Testis (tissue), 3 donors: ENCODE data around the gene LARGE1. TPM values are rescaled to one million over a fixed set of nuclear protein-coding genes. Genes with fewer than 3 reads are reported as not detected.

Experiments used
- DNase-seq: peaks from one replicate; pipeline ENCODE4 v3.0.0-alpha.2; 2019
- H3K27ac ChIP-seq, 2 donors: fragments of 200-600 bp; sonication (generic); one replicate each; pipeline ENCODE4 v1.5.1; 2019
- H3K27me3 ChIP-seq: fragments of 200-600 bp; sonication (generic); one replicate; pipeline ENCODE4 v1.5.1; 2019
- H3K36me3 ChIP-seq: fragments of 200-600 bp; sonication (generic); one replicate; pipeline ENCODE4 v1.5.1; 2017; ENCODE audit warnings: low read depth; ENCODE audit errors: missing control alignments
- H3K4me1 ChIP-seq: fragments of 200-600 bp; sonication (generic); one replicate; pipeline ENCODE4 v1.5.1; 2019
- H3K4me3 ChIP-seq, 2 donors: fragments of 200-600 bp; sonication (generic); one replicate each; pipeline ENCODE4 v1.5.1; 2017 to 2019
- H3K9me3 ChIP-seq: fragments of 200-600 bp; sonication (generic); one replicate; pipeline ENCODE4 v1.5.1; 2017
- POLR2A ChIP-seq: fragments of 450-650 bp; IDR thresholded peaks from one replicate; pipeline ENCODE4 v1.6.1; 2017; ENCODE audit warnings: antibody characterized with exemption, mild to moderate bottlenecking, moderate library complexity
- WGBS, 2 donors: methylation state at CpG; one replicate each; pipeline ENCODE4 v1.1.5; 2018; 5-methylcytosine and 5-hydroxymethylcytosine counted together
- intact Hi-C: fragments of 100-400 bp; cut with DNase I; formaldehyde crosslinking; loops from one replicate; pipeline ENCODE4 v1.15.1; 2023; ENCODE audit warnings: low total_unique reads
- polyA plus RNA-seq: library from polyadenylated mRNA; stranded (reverse); fragments of 350-450 nt; fragmentation: Illumina TruSeq; extraction: RNeasy Lipid Tissue Mini Kit (QIAGEN cat#74804); gene quantifications from one replicate; pipeline ENCODE4 v1.2.3, GENCODE V29; 2014; ENCODE audit warnings: low read depth, low replicate concordance; ENCODE audit not compliant: insufficient read depth
- total RNA-seq, 2 donors: library from RNA; depleted of rRNA; stranded (reverse); fragments of >200 nt; gene quantifications; one replicate each; pipeline ENCODE4 v1.2.3, GENCODE V29; 2016
- TF ChIP-seq, protein P1 (sequence below), 3 experiments: fragments of 450-650 bp in 2 of 3; fragments of 200-600 bp in 1 of 3; sonication (generic) in 1 of 3; IDR thresholded peaks; one replicate each; pipeline ENCODE4 v1.5.1; 2016 to 2019; ENCODE audit warnings: antibody characterized with exemption in 3 of 3, mild to moderate bottlenecking in 2 of 3, moderate library complexity in 1 of 3

LARGE1 gene
- total and polyA plus RNA-seq, 3 donors from 2014 or later, result 19.5 to 27.3 (median 21.8) TPM

DNA sequence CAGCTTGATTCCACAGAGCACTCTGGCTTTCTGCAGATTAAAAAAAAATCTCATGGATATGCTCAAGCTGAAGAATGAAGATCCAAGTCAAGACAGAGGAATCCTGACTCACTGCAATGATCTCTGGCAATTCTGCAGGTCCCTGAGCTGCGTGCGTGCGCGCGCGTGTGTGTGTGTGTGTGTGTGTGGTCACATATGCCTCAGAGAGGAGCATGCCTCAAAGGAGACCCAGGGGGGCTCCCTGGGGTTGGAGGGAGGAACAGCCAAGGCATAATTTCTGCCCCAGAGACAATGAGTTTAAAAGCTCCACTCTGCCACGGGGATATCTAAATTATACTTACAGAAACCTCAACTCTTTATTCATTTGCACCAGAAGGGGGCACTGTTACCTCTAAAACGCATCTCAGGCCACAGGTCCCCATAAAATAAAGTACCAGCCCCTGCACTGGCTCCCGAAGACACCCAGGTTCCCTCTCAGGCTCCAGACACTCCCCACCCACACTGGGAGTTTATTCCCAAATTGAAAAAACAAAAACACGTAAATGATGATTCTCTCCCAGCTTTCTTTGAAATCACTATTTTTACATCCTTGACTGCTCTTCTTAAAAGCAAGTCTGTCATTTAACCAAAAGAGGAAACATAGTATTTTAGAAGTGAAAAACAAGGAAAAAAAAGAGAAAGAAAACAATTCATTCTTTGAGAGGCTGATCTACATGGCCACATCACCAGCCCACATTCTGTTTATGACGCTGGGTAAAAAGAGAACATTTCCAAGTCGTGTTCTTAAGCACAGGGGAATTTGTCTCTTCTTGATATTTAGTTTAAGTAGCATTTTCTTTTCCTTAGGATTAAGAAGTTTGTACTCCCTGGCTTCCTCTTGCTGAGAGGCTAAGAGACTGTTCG, 401.0 kb downstream of the LARGE1 start:
- WGBS, 2 donors, result 51 to 55% methylated on average over 13 of the region's 13 CpGs
- TF ChIP-seq, protein P1, sequence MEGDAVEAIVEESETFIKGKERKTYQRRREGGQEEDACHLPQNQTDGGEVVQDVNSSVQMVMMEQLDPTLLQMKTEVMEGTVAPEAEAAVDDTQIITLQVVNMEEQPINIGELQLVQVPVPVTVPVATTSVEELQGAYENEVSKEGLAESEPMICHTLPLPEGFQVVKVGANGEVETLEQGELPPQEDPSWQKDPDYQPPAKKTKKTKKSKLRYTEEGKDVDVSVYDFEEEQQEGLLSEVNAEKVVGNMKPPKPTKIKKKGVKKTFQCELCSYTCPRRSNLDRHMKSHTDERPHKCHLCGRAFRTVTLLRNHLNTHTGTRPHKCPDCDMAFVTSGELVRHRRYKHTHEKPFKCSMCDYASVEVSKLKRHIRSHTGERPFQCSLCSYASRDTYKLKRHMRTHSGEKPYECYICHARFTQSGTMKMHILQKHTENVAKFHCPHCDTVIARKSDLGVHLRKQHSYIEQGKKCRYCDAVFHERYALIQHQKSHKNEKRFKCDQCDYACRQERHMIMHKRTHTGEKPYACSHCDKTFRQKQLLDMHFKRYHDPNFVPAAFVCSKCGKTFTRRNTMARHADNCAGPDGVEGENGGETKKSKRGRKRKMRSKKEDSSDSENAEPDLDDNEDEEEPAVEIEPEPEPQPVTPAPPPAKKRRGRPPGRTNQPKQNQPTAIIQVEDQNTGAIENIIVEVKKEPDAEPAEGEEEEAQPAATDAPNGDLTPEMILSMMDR (IDR thresholded peaks at IDR 0.05), result peak; percentile 42 to 65 (median 55)
- TF ChIP-seq POLR2A, result no peak
- Histone ChIP-seq H3K4me3 (no peak overlapping the region), H3K4me1 (no peaks in the 10 kb centered on the region), H3K36me3 (no peaks in the 10 kb centered on the region), H3K9me3 (no peaks in the 10 kb centered on the region), H3K27me3 (no peaks in the 10 kb centered on the region), H3K27ac (no peak overlapping the region)
- intact Hi-C loops, result no loop called here
- peak; percentile 54 for DNase-seq

DNA sequence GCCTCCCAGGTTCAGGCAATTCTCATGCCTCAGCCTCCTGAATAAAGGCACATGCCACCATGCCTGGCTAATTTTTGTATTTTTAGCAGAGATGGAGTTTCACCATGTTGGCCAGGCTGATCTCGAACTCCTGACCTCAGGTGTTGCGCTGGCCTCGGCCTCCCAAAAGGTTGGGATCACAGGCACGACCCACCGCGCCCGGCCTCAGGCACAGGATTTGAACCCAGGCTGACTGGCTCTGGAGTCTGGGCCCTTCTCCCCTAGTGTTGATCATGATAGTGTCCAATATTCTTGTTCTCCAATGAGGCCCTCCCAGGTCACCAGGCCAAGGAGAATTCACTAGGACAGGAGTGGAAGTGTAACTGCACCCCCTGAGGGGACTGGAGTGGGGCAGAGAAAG, 401.9 kb downstream of the LARGE1 start:
- TF ChIP-seq, protein P1 (IDR thresholded peaks at IDR 0.05), result no peak
- Histone ChIP-seq H3K9me3 (no peaks in the 10 kb centered on the region), H3K4me3 (no peak overlapping the region), H3K36me3 (no peaks in the 10 kb centered on the region), H3K27me3 (no peaks in the 10 kb centered on the region), H3K27ac (no peak overlapping the region), H3K4me1 (peaks cover 5% of the 10 kb centered on the region)
- WGBS, 2 donors, result 95% methylated on average over 7 of the region's 7 CpGs
- intact Hi-C loops, result no loop called here
- no peak for DNase-seq

DNA sequence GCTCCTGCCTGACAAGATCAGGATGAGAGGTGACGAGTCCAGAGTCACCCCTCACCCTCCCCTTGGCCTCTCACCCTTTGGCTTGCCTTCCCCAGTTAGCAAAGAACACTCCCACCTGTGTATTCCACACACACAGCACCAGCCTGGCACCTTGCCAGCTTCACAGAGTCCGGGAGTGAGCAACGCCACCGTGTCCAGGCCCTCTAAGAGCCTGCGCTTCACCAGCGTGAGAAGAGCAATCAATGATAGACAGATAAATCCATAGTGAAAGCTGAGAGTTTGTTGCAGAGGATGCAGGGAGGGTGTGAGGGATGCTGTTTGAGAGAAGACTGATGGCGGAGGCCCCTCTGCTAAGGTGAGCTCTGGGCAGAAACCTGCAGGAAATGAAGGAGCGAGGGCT, 404.5 kb downstream of the LARGE1 start:
- no peaks in the 10 kb centered on the region for H3K9me3 ChIP-seq
- intact Hi-C loops, result no loop called here
- TF ChIP-seq, protein P1 (IDR thresholded peaks at IDR 0.05), result no peak
- no peak for TF ChIP-seq POLR2A
- 80 to 83% methylated on average over 8 of the region's 8 CpGs for WGBS, 2 donors
- no peak overlapping the region for H3K27ac ChIP-seq
- no peaks in the 10 kb centered on the region for H3K36me3 ChIP-seq
- peaks cover 8% of the 10 kb centered on the region for H3K4me1 ChIP-seq
- H3K27me3 ChIP-seq, result no peaks in the 10 kb centered on the region
- no peak for DNase-seq
- no peak overlapping the region for H3K4me3 ChIP-seq

DNA sequence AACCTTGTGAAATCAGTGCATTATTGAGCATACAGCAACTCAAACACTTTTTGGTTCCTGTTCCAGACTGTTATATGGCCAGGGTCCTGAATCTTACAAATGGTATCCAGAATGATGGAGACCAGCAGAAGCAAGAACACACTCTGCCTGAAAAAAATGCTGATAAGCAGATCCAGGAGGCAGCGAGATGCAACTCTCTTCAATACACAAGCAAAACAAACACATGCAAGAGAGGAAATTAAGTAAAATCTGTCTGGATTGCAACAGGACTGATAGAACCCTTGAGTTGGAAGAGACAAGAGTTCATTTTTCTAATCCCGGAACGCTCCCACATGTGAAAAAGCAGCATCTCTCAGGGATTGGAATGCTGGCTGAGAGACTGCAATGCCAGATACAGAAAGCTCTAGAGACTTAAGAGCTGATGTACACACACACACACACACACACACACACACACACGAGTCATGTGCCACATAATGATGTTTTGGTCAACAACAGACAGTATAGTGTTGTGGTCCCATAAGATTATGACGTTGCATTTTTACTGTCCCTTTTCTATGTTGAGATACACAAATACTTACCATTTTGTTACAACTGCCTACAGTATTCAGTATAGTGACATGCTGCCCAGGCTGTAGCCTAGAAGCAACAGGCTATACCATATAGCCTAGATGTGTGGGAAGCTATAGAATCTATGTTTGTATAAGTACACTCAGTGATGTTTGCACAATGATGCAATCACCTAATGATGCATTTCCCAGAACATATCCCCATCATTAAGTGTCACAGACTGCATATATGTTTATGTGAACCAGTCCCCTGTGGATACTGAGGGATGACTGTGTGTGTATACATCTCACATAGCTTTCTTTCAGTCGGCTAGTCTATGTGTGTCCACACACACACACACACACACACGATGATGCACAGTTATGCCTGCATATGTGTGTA, 406.6 kb downstream of the LARGE1 start:
- 46 to 61% methylated on average over 7 of the region's 7 CpGs for WGBS, 2 donors
- intact Hi-C loops, result no loop called here
- Histone ChIP-seq H3K9me3 (no peaks in the 10 kb centered on the region), H3K36me3 (no peaks in the 10 kb centered on the region), H3K4me3 (no peak overlapping the region), H3K27ac (no peak overlapping the region), H3K4me1 (peaks cover 8% of the 10 kb centered on the region), H3K27me3 (no peaks in the 10 kb centered on the region)
- no peak for DNase-seq
- TF ChIP-seq, protein P1 (IDR thresholded peaks at IDR 0.05), result no peak
